Trophoblast cell (in vitro differentiated cells and primary cell): ENCODE data around the gene PLS3.

Source experiments
- DNase-seq, 2 donors: peaks; one replicate each; pipeline ENCODE4 v3.0.0-alpha.2; 2016
- H2AFZ ChIP-seq: 2 replicates; pipeline ENCODE4 v1.6.1; 2013; ENCODE audit warnings: low read length, moderate library complexity, mild to moderate bottlenecking; ENCODE audit not compliant: insufficient read depth, poor library complexity
- H2AK5ac ChIP-seq: 2 replicates; pipeline ENCODE4 v1.6.1; 2013; ENCODE audit warnings: mild to moderate bottlenecking, low read length
- H2BK120ac ChIP-seq: 2 replicates; pipeline ENCODE4 v1.6.1; 2013; ENCODE audit warnings: low read length, mild to moderate bottlenecking, moderate library complexity; ENCODE audit not compliant: insufficient read depth, poor library complexity
- H2BK12ac ChIP-seq: 2 replicates; pipeline ENCODE4 v1.6.1; 2013; ENCODE audit warnings: mild to moderate bottlenecking, low read length, moderate library complexity
- H2BK5ac ChIP-seq: 2 replicates; pipeline ENCODE4 v1.6.1; 2013; ENCODE audit warnings: low read length, low read depth, moderate library complexity, mild to moderate bottlenecking; ENCODE audit not compliant: poor library complexity
- H3K14ac ChIP-seq: 2 replicates; pipeline ENCODE4 v1.6.1; 2013; ENCODE audit warnings: mild to moderate bottlenecking, low read length
- H3K18ac ChIP-seq: 2 replicates; pipeline ENCODE4 v1.6.1; 2013; ENCODE audit warnings: mild to moderate bottlenecking, low read length
- H3K23ac ChIP-seq: 2 replicates; pipeline ENCODE4 v1.6.1; 2013; ENCODE audit warnings: low read length
- H3K27ac ChIP-seq: 2 replicates; pipeline ENCODE4 v1.5.1; 2013; ENCODE audit warnings: low read depth, mild to moderate bottlenecking, inconsistent platforms, low read length, moderate library complexity
- H3K27me3 ChIP-seq: 2 replicates; pipeline ENCODE4 v1.6.1; 2013; ENCODE audit warnings: inconsistent platforms, mild to moderate bottlenecking, low read length, moderate library complexity; ENCODE audit not compliant: insufficient read depth
- H3K36me3 ChIP-seq, 2 experiments: 1 replicate in 1 of 2; 2 replicates in 1 of 2; pipeline ENCODE4 v1.6.1; 2013; ENCODE audit warnings: low read length in 2 of 2, mild to moderate bottlenecking in 2 of 2, moderate library complexity in 1 of 2; ENCODE audit not compliant: insufficient read depth in 2 of 2, control insufficient read depth in 1 of 2
- H3K4ac ChIP-seq: 2 replicates; pipeline ENCODE4 v1.6.1; 2013; ENCODE audit warnings: low read depth, mild to moderate bottlenecking, low read length, moderate library complexity
- H3K4me1 ChIP-seq, 2 experiments: 1 replicate in 1 of 2; 2 replicates in 1 of 2; pipeline ENCODE4 v1.6.1; 2013; ENCODE audit warnings: low read length in 2 of 2, mild to moderate bottlenecking in 2 of 2, moderate library complexity in 1 of 2; ENCODE audit not compliant: insufficient read depth in 2 of 2, control insufficient read depth in 1 of 2
- H3K4me2 ChIP-seq: 2 replicates; pipeline ENCODE4 v1.6.1; 2013; ENCODE audit warnings: inconsistent platforms, mild to moderate bottlenecking, low read length, moderate library complexity
- H3K4me3 ChIP-seq: 2 replicates; pipeline ENCODE4 v1.5.1; 2013; ENCODE audit warnings: mild to moderate bottlenecking, low read depth, low read length, inconsistent platforms
- H3K79me1 ChIP-seq: one replicate; pipeline ENCODE4 v1.6.1; 2013; ENCODE audit warnings: low read length
- H3K79me2 ChIP-seq: 2 replicates; pipeline ENCODE4 v1.6.1; 2013; ENCODE audit warnings: low read length, mild to moderate bottlenecking; ENCODE audit not compliant: control insufficient read depth, insufficient read depth, poor library complexity
- H3K9ac ChIP-seq: 2 replicates; pipeline ENCODE4 v1.6.1; 2013; ENCODE audit warnings: mild to moderate bottlenecking, low read length
- H3K9me3 ChIP-seq: 2 replicates; pipeline ENCODE4 v1.6.1; 2013; ENCODE audit warnings: low read depth, mild to moderate bottlenecking, control low read depth, inconsistent platforms, low read length; ENCODE audit not compliant: insufficient read depth
- H4K12ac ChIP-seq: 2 replicates; pipeline ENCODE4 v1.6.1; 2013; ENCODE audit warnings: low read depth, mild to moderate bottlenecking, low read length, moderate library complexity
- H4K8ac ChIP-seq: 2 replicates; pipeline ENCODE4 v1.6.1; 2013; ENCODE audit warnings: low read depth, mild to moderate bottlenecking, low read length, moderate library complexity
- H4K91ac ChIP-seq: one replicate; pipeline ENCODE4 v1.6.1; 2013; ENCODE audit warnings: low read depth, mild to moderate bottlenecking, low read length, moderate library complexity
- WGBS: extraction: QIAGEN DNeasy Blood & Tissue Kit; methylation state at CpG from one replicate; pipeline ENCODE4 v1.1.7; 2013; ENCODE audit warnings: missing lambda C conversion rate; ENCODE audit not compliant: insufficient read length, insufficient coverage; ENCODE audit errors: extremely low coverage; 5-methylcytosine and 5-hydroxymethylcytosine counted together

PLS3 gene

GRCh38 chrX:115525486-115525885 lies 35.5 kb upstream of the PLS3 start:
- Histone ChIP-seq H2BK12ac (no peak overlapping the region), H4K91ac (no peak overlapping the region), H2BK120ac (no peak overlapping the region), H3K4ac (no peak overlapping the region), H3K79me2 (no peaks in the 10 kb centered on the region), H3K9ac (no peak overlapping the region), H3K9me3 (no peaks in the 10 kb centered on the region), H3K36me3 (no peaks in the 10 kb centered on the region), H2AK5ac (no peak overlapping the region), H3K4me2 (no peak overlapping the region), H3K18ac (no peak overlapping the region), H3K27ac (no peak overlapping the region), H3K14ac (no peak overlapping the region), H3K79me1 (no peaks in the 10 kb centered on the region), H2BK5ac (no peak overlapping the region), H3K27me3 (no peaks in the 10 kb centered on the region), H3K23ac (no peak overlapping the region), H3K4me1 (no peaks in the 10 kb centered on the region), H4K12ac (no peak overlapping the region), H2AFZ (no peak overlapping the region), H4K8ac (no peak overlapping the region), H3K4me3 (no peak overlapping the region)
- no peak for DNase-seq
- no CpG with 5 or more reads among the region's 7 CpGs for WGBS

DNA sequence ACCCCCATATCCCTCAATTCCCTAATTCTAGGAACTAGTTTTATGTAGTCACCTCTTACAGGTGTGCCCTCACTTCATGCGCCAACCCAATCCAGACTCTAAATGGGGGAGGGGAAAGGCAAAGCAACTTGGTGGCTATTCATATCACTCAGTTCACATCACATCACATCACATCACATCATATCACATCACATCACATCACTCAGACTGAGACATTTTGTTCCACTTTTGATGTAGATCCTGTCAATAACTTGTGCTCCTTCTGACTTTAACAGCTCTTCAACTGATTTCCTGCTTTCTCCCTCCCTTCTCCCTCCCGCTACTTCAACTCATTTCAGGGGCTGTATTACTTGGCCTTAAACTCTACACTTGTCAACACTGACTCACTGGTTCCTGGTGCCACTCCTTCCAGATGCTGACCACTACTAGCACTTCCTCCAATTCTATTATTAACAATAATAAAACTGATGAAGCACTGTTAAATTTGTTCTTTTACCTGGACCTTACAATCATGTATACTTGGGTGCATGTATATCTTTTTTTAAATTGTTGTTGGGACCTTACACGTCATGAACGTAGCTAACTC lies 29.1 kb upstream of the PLS3 start:
- DNase-seq, result no peak
- Histone ChIP-seq H3K18ac (no peak overlapping the region), H2AK5ac (no peak overlapping the region)

GRCh38 chrX:115533485-115533884 lies 27.5 kb upstream of the PLS3 start:
- Histone ChIP-seq H3K18ac (no peak overlapping the region), H3K4ac (no peak overlapping the region), H4K8ac (no peak overlapping the region), H2AK5ac (no peak overlapping the region), H2BK120ac (no peak overlapping the region), H2AFZ (no peak overlapping the region), H2BK5ac (no peak overlapping the region), H3K27ac (no peak overlapping the region), H3K27me3 (no peaks in the 10 kb centered on the region), H3K79me2 (no peaks in the 10 kb centered on the region), H4K12ac (no peak overlapping the region), H3K36me3 (no peaks in the 10 kb centered on the region), H3K4me2 (no peak overlapping the region), H3K4me1 (no peaks in the 10 kb centered on the region), H3K4me3 (no peak overlapping the region), H4K91ac (no peak overlapping the region), H3K9me3 (no peaks in the 10 kb centered on the region), H3K9ac (no peak overlapping the region), H3K14ac (no peak overlapping the region), H2BK12ac (no peak overlapping the region), H3K23ac (no peak overlapping the region), H3K79me1 (no peaks in the 10 kb centered on the region)
- peak in 1 of 2 donors; percentile 13 for DNase-seq
- WGBS, result no CpG with 5 or more reads among the region's 1 CpG

More for the DNA sequence above, 29.1 kb upstream of the PLS3 start:
- Histone ChIP-seq H4K91ac (no peak overlapping the region), H2BK12ac (no peak overlapping the region), H4K12ac (no peak overlapping the region), H3K27ac (no peak overlapping the region), H3K79me2 (no peaks in the 10 kb centered on the region), H3K36me3 (no peaks in the 10 kb centered on the region), H4K8ac (no peak overlapping the region), H3K27me3 (no peaks in the 10 kb centered on the region), H3K14ac (no peak overlapping the region), H2AFZ (no peak overlapping the region), H3K4ac (no peak overlapping the region), H2BK120ac (no peak overlapping the region), H3K23ac (no peak overlapping the region), H3K4me2 (no peak overlapping the region), H3K9ac (no peak overlapping the region), H2BK5ac (no peak overlapping the region), H3K9me3 (no peaks in the 10 kb centered on the region), H3K79me1 (no peaks in the 10 kb centered on the region), H3K4me3 (no peak overlapping the region), H3K4me1 (no peaks in the 10 kb centered on the region)
- WGBS, result no CpG with 5 or more reads among the region's 4 CpGs

- H3K36me3 ChIP-seq, result no peaks in the 10 kb centered on the region
- no peak overlapping the region for H3K4me2 ChIP-seq
- no peak overlapping the region for H3K27ac ChIP-seq
- no peak overlapping the region for H2AK5ac ChIP-seq
- no peak overlapping the region for H4K91ac ChIP-seq
- no peak for DNase-seq
- no peak overlapping the region for H2AFZ ChIP-seq
- H3K27me3 ChIP-seq, result no peaks in the 10 kb centered on the region
- H3K79me1 ChIP-seq, result no peaks in the 10 kb centered on the region
- no peak overlapping the region for H3K4me3 ChIP-seq
- no peak overlapping the region for H4K8ac ChIP-seq
- H3K18ac ChIP-seq, result no peak overlapping the region
- H3K4ac ChIP-seq, result no peak overlapping the region
- H3K23ac ChIP-seq, result no peak overlapping the region
- no peak overlapping the region for H2BK12ac ChIP-seq
- H3K14ac ChIP-seq, result no peak overlapping the region
- no peak overlapping the region for H2BK5ac ChIP-seq
- H2BK120ac ChIP-seq, result no peak overlapping the region
- H3K9me3 ChIP-seq, result no peaks in the 10 kb centered on the region
- no peak overlapping the region for H4K12ac ChIP-seq
- no peak overlapping the region for H3K9ac ChIP-seq
- H3K79me2 ChIP-seq, result no peaks in the 10 kb centered on the region
- WGBS, result no CpG with 5 or more reads among the region's 1 CpG
- no peaks in the 10 kb centered on the region for H3K4me1 ChIP-seq
These were observed 26.6 kb upstream of the PLS3 start for GRCh38 chrX:115534383-115534782.
